Liver (tissue), 3 donors: ENCODE data around the gene LRRC7.

Source experiments
- ATF3 ChIP-seq: IDR thresholded peaks from 2 replicates; pipeline ENCODE4 v1.6.1; 2016; ENCODE audit warnings: antibody characterized with exemption
- CTCF ChIP-seq: fragments of 150-350 bp; IDR thresholded peaks from 2 replicates; pipeline ENCODE4 v1.5.1; 2017; ENCODE audit warnings: improper control_type of control experiment, low read depth, low read length; ENCODE audit not compliant: missing input control
- FOXA1 ChIP-seq: IDR thresholded peaks from 2 replicates; pipeline ENCODE4 v1.6.1; 2016; ENCODE audit warnings: antibody characterized with exemption
- GABPA ChIP-seq, 2 donors: IDR thresholded peaks in 1 of 2; conservative IDR thresholded peaks in 1 of 2; 2 replicates each; pipeline ENCODE4 v1.6.1; 2016; ENCODE audit warnings: antibody characterized with exemption in 2 of 2, mild to moderate bottlenecking in 1 of 2, moderate library complexity in 1 of 2
- HNF4A ChIP-seq, 2 donors: conservative IDR thresholded peaks; 2 replicates each; pipeline ENCODE4 v1.6.1; 2016; ENCODE audit warnings: antibody characterized with exemption in 2 of 2, mild to moderate bottlenecking in 2 of 2
- HNF4G ChIP-seq: IDR thresholded peaks from 2 replicates; pipeline ENCODE4 v1.6.1; 2016; ENCODE audit warnings: antibody characterized with exemption
- JUND ChIP-seq, 2 donors: IDR thresholded peaks; 2 replicates each; pipeline ENCODE4 v1.6.1; 2016; ENCODE audit warnings: antibody characterized with exemption in 2 of 2
- MAX ChIP-seq: IDR thresholded peaks from 2 replicates; pipeline ENCODE4 v1.6.1; 2016; ENCODE audit warnings: antibody characterized with exemption
- NR2F2 ChIP-seq: IDR thresholded peaks from 2 replicates; pipeline ENCODE4 v1.6.1; 2016; ENCODE audit warnings: antibody characterized with exemption
- RAD21 ChIP-seq, 2 donors: IDR thresholded peaks; 2 replicates each; pipeline ENCODE4 v1.6.1; 2016; ENCODE audit warnings: antibody characterized with exemption in 2 of 2, mild to moderate bottlenecking in 2 of 2
- REST ChIP-seq: IDR thresholded peaks from 2 replicates; pipeline ENCODE4 v1.6.1; 2016; ENCODE audit warnings: antibody characterized with exemption, mild to moderate bottlenecking
- RXRA ChIP-seq, 2 donors: IDR thresholded peaks; 2 replicates each; pipeline ENCODE4 v1.6.1; 2017 to 2018; ENCODE audit warnings: antibody characterized with exemption in 2 of 2, mild to moderate bottlenecking in 1 of 2
- TAF1 ChIP-seq: conservative IDR thresholded peaks from 2 replicates; pipeline ENCODE4 v1.6.1; 2016; ENCODE audit warnings: antibody characterized with exemption, mild to moderate bottlenecking
- donor health status: healthy.
- donor health status: healthy.

- TF ChIP-seq REST (no peak), MAX (no peak), CTCF (no peak), ATF3 (no peak), TAF1 (no peak), JUND (IDR thresholded peaks at IDR 0.05) (no peak), RAD21 (IDR thresholded peaks at IDR 0.05) (no peak), FOXA1 (no peak), HNF4G (no peak), NR2F2 (no peak), GABPA (IDR thresholded peaks at IDR 0.05 in 1 of 2, conservative IDR thresholded peaks at IDR 0.05 in 1 of 2) (no peak), HNF4A (conservative IDR thresholded peaks at IDR 0.05) (no peak), RXRA (IDR thresholded peaks at IDR 0.05) (no peak)
These were observed 165.3 kb downstream of the LRRC7 start for GRCh38 chr1:69733061-69733460.
